ENCODE measurements around the gene BAZ2B.

DNA sequence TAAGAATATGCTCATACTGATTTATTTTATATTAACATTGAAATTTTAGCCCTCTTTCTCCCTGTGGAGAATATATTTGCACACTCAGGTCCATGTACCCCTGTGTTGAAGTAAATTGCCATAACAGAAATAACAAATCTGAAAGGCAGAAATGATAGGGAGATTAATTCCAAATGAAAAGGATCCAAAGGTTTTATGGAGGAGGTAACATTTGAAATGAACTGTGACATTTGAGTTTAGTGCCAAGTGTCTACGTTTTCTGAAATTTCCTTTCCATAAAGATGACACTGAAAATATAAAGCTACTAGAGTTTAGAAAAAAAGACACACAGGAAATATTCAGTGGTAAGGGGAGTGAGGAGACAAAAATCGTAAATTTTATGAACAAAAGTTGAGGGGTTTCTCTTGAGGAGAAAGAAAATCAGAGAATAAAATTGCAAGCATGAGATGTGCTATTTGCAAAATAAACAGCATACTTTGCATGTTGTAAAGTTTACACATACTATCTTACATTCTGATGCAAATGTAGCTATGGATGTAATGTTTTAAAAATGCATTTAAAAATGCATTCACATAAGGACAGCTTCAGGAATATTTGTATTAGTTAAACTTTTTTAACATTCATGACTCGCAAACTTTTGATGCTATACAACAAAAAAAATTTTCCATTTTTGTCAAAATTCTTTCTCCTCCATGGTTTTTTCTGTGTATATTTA, 69.5 kb downstream of the BAZ2B start:
- TF ChIP-seq, protein P1, sequence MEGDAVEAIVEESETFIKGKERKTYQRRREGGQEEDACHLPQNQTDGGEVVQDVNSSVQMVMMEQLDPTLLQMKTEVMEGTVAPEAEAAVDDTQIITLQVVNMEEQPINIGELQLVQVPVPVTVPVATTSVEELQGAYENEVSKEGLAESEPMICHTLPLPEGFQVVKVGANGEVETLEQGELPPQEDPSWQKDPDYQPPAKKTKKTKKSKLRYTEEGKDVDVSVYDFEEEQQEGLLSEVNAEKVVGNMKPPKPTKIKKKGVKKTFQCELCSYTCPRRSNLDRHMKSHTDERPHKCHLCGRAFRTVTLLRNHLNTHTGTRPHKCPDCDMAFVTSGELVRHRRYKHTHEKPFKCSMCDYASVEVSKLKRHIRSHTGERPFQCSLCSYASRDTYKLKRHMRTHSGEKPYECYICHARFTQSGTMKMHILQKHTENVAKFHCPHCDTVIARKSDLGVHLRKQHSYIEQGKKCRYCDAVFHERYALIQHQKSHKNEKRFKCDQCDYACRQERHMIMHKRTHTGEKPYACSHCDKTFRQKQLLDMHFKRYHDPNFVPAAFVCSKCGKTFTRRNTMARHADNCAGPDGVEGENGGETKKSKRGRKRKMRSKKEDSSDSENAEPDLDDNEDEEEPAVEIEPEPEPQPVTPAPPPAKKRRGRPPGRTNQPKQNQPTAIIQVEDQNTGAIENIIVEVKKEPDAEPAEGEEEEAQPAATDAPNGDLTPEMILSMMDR (conservative IDR thresholded peaks at IDR 0.05; ENCODE audit: low read length): no peak
- TF ChIP-seq EZH2phosphoT487 (IDR thresholded peaks at IDR 0.05; ENCODE audit: borderline replicate concordance, low read depth, low read length): no peak
